NCI-H524 (cell line): Measurements from ENCODE around the gene MESD.

Source experiments
- DNase-seq, 2 experiments: peaks; one replicate each; lab custom pipeline; 2025; lab: John Stamatoyannopoulos, UW

Gene MESD

DNA sequence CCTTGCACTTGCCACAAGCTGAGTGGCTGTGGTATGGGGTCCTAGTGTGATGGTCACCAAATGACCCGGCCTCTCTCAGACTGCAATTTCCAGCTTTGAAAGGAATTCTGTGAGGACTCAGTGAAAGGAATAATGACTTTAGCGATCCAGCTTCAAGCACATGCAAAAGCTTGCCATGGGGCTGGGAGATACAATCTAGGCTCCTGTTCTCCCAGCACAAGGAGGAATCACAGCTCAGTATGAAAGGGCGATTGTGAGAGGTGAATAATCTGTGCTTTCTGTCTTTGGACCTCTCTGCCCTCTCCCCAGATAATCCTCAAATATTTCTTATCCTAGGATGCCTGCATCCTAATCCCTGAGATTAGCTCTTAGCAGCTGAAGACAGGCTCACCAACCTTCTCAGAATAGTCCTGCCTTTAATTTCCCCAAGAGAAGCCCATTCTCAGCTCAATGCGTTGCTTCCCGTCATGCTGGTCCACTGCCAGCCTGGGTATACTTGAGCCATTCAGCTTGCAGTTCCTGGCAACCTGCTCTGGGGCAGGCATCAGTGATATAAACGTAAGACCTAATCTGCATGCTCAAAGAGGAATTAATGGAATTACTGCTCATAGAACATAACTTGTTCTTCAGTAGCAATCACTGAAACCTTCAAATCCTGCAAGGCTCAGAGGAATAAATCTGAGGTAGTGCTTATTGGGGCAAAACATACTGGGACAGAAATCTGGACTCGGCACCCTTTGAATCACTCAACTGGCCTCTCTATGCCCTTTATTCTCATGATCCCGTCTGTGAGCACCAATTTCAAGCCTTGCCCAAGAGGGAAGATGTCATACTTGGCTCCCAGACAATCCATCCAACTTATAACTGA lies 26.2 kb upstream of the MESD start:
- DNase-seq, result peak in 1 of 2 experiments; percentile 13

DNA sequence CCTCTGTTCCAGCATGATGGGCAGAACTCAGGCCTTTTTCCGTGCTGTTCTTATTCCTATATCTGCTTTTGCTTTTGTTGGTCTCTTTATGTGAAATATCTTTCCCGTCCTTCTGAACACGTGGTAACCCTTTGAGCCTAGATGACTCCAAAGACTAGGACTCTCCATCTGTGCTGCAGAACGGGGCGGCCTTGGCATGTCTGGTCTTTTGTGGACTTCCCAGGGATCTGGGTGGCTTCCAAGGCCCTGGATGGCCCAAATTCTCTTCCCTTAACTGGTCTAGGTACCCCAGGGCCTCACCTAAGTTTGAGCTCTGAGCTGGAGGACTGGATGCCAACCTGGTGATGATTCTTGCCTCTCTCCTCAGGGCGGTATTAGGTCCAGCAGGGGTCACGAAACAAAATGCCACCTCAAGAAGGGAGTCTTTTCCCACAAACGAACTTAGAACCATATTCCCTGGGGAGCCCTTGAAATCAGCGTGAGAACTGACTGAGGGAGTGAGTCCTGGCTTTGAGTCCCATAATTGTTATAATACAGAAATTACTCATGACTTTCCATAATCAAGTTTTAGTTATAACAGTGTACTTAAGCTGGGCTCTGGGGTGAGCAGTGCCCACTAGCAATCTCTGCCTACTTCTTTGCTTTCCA lies 25.0 kb upstream of the MESD start:
- DNase-seq, result no peak

DNA sequence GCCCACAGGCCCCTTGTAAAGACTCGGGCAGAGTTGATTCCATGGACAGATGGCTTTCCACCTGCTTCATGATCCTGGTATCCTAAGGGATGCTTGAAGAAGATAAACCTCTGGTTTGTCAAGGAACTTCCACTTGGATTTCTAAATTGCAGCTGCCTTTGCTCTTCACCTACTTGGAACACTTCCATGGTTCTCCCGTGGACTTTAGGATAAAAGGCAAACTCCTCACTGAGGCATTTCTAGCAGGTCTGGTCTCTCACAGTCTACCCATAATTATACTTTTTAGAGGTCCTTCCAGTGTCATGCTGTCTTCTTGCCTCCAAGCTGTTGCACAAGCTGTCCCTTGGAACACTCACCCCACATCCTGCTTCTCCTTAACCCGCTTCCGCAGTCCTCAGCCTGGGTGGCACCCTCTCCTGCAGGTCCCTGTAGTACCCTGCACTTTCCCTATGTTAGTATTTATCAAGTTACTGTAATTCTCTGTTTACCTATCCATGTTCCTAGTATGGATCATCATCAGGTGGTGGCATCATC lies 23.8 kb upstream of the MESD start:
- peak; percentile 20 to 76 for DNase-seq

DNA sequence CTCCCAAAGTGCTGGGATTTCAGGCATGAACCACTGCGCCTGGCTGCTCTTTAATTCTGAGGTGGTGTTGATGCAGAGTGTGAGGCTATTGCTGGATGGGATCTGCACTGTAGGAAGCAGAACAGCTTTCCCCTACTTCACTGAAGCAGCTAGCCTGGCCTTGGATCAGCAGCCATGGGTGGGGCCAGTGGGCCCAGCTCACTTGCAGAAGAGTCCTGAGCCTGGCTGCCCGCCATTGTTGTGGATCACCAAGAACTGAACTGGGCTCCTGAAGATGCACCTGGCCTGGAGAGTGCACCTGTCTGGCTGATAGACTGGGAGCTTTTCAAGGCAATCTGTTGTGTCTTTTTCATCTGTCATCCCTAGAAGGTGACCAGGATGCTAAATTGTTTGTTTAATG lies 23.0 kb upstream of the MESD start:
- DNase-seq, result no peak

DNA sequence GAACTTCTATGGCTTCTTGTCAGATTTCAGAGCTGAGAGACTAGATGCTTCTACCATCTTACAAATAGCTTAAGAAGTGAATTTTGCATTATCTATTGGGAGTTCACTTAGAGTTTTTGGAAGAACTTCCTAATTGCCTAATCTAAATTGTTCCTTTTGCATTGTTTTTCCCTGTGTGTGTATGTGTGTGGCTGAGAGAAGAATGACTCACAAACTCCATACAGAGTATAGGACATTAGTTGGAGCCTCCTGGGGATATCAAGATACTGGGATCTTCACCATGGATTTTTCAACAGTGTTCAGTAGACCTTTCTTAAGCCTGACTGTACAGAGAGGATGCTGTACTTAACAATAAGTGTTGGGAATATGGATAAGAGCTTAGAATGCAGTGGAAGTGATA lies 22.0 kb upstream of the MESD start:
- no peak for DNase-seq

DNA sequence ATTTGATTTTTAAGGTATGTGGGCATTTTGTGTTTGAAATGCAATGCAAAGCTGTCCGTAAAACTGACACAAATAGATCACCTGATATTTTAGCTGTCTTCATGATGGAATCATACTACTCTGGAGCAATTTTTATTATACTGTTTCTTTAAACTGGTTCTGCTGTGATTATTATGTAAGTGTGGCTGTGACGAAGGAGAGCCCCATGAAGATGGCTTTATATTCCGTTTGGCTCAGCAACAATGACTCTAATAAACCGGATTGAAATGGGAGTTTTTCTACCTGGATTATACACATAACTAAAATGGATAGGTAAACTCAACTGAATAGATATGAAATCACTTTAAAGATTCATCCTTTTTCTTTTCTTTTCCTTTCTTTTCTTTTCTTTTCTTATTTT lies 20.5 kb upstream of the MESD start:
- no peak for DNase-seq

DNA sequence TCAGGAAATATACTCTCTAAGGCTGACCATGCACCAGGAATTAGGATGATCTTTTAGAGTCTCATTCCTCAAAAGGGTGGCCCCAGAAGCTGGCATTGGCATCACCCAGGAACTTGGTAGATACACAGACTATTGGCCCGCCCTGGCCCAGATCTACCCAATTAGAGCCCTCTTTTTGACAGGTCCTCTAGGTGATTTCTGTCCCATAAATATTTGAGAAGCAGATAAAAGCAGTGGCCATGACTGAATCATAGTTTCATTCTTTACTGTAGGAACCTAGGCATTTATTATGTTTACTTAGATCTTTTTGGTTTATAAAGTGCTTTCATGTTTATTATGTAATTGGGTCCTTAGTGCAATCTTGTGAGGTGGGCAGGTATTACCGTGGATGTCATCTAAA lies 18.7 kb upstream of the MESD start:
- DNase-seq, result no peak

DNA sequence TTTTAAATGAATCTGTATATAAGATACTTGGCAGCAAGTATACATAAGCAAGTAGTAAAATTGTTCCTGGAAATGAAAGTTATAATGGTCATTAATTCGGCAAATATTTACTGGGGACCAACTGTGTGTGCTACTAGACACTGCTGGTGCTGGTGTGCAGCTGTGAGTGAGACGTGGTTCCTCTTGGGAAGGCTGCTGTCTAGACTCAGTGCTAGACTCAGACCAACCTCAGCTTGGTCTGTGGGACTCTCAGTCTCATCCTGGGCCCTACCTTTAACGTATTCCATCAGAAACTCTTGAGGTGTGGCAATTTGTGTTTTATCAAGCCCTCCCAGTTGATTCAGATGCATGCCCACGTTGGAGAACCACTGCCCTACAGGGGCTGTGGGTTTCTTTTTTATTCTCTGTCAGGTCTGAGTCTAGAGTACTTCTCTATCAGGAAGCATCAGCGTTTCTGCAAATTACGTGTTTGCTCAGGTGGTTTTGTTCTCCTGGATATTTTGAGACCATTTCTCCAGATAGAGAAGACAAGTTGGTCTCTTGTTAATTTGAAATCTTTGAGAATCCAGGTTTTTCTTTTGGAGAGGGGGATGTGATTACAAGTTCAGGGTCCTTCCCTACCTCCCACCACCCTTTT lies 17.9 kb upstream of the MESD start:
- DNase-seq, result no peak

DNA sequence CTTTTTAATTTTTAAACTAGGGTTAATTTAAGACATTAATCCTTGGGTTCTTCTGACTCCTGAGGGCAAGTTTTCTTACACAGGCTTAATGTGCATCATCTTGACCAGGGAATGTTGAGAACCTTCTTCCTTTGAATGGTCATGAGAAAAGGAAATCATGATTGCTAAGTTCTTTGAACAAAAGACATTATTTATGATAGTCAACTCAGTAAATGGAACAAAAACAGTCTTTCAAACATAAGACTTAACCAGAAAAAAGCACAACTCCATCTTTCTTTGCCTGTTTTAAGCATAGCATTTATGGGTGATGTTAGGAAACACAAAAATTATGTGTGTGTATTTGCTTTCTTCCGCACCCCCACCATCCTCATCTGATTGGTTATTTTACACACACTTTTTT lies 16.5 kb upstream of the MESD start:
- DNase-seq, result no peak

DNA sequence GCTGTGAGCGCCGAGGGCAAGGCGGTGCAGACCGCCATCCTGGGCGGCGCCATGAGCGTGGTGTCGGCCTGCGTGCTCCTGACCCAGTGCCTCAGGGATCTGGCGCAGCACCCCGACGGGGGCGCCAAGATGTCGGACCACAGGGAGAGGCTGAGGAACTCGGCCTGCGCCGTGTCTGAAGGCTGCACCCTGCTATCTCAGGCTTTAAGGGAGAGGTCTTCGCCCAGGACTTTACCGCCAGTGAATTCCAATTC lies 13.4 kb upstream of the MESD start:
- no peak for DNase-seq

DNA sequence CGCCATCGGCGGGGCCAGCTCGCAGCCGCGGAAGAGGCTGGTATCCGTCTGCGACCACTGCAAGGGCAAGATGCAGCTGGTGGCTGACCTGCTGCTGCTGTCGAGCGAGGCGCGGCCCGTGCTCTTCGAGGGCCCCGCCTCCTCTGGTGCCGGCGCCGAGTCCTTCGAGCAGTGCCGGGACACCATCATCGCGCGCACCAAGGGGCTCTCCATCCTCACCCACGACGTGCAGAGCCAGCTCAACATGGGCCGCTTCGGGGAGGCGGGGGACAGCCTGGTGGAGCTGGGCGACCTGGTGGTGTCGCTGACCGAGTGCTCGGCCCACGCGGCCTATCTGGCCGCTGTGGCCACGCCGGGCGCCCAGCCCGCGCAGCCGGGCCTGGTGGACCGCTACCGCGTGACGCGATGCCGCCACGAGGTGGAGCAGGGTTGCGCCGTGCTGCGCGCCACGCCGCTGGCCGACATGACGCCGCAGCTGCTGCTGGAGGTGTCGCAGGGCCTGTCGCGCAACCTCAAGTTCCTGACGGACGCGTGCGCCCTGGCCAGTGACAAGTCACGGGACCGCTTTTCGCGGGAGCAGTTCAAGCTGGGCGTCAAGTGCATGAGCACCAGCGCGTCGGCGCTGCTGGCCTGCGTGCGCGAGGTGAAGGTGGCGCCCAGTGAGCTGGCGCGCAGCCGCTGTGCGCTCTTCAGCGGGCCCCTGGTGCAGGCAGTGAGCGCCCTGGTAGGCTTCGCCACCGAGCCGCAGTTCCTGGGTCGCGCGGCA lies 12.9 kb upstream of the MESD start:
- DNase-seq, result no peak

DNA sequence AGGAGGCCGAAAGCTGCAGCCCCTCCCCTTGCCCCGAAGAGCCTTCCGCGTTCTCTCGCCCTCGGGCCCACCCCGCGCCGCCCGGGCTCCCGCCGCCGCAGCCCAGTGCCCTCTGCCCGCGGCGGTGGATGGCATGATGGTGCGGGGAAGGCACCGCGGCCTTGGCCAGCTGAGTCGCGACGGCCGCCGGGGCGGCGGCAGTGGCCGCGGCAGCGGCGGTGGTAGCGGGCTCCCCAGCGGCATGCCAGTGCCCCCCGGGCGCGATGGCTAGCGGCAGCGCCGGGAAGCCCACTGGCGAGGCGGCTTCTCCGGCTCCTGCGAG lies 12.4 kb upstream of the MESD start:
- DNase-seq, result no peak

DNA sequence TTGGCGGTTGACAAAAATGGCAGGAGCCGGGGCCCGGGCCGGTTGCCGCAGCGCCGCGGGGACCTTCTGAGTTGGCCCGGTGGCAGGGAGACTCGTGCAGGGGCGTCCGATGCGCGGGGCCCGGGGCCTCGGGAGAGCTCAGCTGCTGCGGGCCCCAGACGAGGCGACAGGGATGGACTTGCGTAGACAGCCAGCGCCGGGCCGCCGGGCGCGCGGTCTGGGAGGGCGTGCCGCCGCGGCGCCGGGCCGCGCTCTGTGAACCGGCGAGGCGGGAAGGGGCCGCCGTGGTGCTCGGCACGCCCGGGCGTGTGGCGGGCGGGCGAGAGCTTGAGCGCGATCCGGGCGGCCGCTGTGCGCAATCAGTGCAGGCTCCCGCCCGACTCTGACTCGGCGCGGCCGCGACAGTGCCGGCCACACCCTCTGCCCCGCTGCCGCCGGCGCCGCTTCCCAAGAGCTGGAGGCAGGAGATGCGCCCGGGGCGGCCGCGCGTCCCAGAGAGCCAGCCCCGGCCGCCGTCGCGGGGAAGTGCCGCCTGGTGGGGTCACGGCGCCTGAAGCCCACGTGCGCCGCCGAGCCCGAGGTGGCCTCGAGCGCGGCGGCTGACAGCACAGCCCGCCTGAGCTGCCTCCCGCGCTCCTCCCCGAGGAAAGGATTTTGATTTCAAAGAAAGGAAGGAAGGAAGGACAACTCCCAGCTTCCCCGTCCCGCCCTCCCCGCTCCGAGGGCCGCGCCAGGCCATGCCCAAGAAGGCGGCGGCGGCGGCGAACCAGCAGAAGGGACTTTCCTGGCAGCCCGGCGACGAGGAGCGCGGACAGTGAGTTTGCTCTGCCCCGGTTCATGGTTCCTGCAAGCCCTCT lies 11.8 kb upstream of the MESD start:
- DNase-seq, result peak; percentile 10 to 58

DNA sequence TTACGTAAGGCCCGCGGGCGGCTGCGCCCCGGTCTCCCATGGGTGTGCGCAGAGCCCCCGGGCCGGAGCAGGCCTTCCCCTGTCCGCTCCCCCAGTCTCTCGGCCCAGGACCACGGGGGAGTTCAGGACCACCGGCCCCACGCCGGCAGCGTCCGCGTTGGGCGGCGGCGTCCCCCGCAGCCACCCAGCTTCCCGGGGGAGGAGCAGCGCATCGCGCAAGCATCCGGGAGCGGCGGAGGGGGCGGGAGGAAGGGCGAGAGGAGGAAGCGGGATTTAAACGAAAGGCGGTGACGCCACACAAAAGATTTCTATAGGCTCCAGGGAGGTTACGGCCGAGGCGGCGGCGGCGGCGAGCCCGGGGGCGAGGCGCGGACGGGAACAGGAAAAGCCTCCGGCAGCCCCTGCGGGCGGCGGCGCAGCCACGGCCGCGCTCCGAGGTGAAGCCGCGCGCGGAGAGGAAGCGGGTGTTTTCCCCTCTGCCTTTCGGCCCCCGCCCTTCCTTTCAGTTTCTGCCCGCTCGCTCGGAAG lies 11.1 kb upstream of the MESD start, which contains the start of gene TLNRD1:
TLNRD1 (plus strand) TSS at position 300 of the 528 bp plus-strand sequence. CDS start 1,349 bp downstream, outside the sequence.
- DNase-seq, result peak; percentile 60 to 81

DNA sequence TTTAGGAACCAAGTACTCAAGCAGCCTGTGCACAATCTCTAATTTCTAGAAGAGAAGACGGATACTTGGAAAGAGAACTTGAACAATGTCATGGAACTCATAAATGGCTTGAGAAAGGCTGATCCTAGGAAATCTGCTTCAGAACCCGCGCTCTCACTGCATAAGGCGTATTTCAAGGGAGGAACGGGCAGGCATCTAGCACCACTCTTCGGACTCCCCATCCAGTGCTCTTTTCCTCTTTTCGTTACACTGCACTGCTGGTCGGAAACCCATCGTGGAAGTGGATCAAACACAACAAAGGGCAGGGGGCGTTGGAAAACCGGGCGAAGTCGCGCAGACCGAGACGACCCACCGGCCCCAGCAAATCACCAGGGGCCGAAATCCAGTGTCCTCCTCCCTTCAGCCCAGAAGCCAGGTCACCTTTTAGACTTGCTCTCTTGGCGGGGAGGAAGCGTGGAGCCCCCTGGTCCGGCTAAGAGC lies 10.6 kb upstream of the MESD start:
- peak in 1 of 2 experiments; percentile 51 for DNase-seq

DNA sequence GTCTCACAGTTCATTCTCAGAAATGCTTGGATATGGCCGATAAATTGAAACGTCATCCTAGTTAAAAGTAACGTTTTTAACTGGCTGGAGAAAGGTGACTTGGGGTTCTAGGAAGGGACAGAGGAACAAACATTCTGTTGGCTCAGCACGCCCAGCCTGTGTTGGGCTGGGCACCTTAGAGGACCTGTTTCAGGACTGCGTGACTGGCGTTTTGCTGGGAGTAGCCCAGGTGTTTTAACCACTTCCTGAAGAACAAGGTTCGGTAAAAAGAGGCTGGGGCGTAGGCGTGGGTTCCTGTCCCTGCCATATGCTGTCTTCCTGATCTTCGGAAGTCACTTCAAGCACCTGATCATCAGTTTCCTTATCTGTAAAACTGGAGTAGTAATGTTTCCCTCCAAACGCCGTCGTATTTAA lies 10.0 kb upstream of the MESD start:
- no peak for DNase-seq

DNA sequence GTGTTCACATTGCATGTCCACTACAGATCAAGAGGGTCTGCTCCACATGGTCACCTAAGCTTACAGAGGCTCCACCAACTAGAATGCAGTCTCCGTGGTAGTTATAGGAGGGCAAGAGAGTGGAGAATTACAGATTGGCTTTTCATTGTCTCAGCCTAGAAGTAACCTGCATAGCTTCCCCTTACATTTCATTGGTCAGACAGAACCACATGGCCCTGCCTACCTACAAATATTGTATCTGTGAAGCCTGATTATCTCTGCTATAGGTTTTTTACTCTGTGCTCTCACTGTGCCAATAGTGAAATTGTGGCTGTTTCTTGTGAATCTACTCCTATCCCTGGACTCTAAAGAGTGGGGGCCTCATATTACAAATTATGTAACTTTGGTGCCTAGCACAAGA lies 8.6 kb upstream of the MESD start:
- DNase-seq, result no peak

DNA sequence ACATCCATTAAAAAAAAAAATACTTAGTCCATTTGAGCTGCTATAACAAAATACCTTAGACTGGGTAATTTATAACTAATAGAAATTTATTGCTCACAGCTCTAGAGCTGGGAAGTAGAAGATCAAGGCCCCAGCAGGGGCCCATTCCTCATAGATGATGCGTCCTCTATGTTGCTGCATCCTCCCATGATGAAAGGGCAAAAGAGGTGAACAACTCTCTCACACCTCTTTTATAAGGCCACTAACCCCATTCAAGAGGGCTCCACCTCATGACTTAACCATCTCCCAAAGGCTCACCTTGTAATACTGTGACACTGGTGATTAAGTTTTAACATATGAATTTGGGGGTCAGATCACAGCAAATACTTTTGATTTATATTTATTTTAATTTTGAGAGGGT lies 8.1 kb upstream of the MESD start:
- no peak for DNase-seq

DNA sequence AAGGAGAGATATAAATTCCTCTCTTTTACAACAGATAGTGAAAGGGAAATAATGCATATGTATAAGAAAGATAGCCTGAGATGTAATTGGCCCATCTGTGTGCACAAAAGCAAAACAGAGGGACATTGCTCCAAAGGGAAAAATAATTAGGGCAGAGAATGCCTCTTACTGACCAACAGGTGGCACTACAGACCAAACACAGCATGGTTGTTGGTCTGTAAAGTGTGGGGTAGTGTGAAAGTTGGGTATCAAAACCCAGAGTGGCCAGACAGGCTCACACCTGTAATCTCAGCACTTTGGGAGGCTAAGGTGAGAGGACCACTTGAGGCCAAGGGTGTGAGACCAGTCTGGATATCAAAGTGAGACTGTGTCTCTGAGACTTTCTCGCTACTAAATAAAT lies 6.6 kb upstream of the MESD start:
- peak; percentile 8 to 32 for DNase-seq

DNA sequence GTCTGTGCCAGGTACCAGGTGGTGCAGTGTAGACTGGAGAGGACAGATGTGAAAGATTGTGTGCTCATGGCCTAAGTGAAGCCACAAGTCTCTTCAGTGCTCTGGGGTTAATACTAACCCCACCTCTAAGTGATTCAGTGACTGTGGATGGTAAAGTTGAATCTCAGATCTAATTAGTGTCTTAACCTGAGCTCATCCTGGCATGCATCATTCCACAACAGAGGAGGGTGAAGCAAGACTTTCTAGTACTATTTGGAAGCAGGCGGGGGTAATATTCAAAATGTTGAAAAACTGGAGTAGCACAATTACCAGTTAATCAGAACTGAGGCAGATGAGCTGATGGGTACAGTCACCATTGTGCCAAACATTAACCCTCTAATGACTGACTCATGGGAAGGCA lies 2.8 kb upstream of the MESD start:
- DNase-seq, result no peak

DNA sequence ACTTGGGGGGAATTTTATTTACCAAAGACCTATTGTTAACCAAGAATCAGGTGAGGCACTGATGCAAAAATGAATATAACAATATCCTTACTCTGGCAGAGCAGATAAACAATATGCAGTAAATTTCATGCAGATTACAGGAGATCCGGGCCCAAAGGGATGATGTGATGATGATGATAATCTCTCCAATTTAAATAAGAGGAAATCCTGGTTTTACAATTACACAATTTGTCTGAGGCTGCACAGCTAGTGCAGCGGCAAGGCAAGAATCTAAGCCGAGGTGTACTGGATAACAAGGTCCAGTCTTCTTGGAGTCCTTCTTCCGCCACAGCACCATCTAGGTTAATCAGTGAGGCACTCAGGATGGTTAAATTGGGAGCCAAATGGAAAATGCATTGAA lies 2.4 kb upstream of the MESD start:
- no peak for DNase-seq
